ENCODE data around the gene SCO2. TPM values are rescaled to one million over a fixed set of nuclear protein-coding genes. Genes with fewer than 3 reads are reported as not detected.

SCO2 gene
- total and polyA plus RNA-seq, 2 of the 4 experiments (the other 2 are of a cell fraction), result 1.3 to 1.9 TPM

GRCh38 chr22:50490531-50491308 is 34.7 kb downstream of the SCO2 start:
- BruUV-seq (replicated peaks), result no TSS peak
- no peak overlapping the region for H3K4ac ChIP-seq (ENCODE audit: low read depth, low read length)
- H3K9me1 ChIP-seq (ENCODE audit: insufficient read depth, low read length), result no peaks in the 10 kb centered on the region
- no peak overlapping the region for H2AK5ac ChIP-seq (ENCODE audit: low read depth, low read length)
- TF ChIP-seq MAFK (IDR thresholded peaks at IDR 0.05; ENCODE audit: low read depth, low read length) (no peak), ELK1 (IDR thresholded peaks at IDR 0.05; ENCODE audit: borderline replicate concordance, low read depth, low read length) (no peak), MAZ (IDR thresholded peaks at IDR 0.05; ENCODE audit: borderline replicate concordance, low read depth, low read length) (no peak), CTCF (conservative IDR thresholded peaks at IDR 0.05; ENCODE audit: low read depth, low read length) (no peak), NFE2L2 (IDR thresholded peaks at IDR 0.05; ENCODE audit: low read depth, low read length) (no peak)
- H3K4me3 ChIP-seq (ENCODE audit: insufficient read depth, low read depth, low read length), result no peak overlapping the region
- no peaks in the 10 kb centered on the region for H4K20me1 ChIP-seq (ENCODE audit: insufficient read depth, low read length)
- CTCF ChIA-PET, result interaction anchor here (1.0 kb wide), 1 partner anchor 8 kb away, joined by 4 read pairs; no protein-coding TSS in a partner anchor
- H3K27me3 ChIP-seq (ENCODE audit: control insufficient read depth, insufficient read depth, low read length), result peaks cover 2% of the 10 kb centered on the region
- H4K91ac ChIP-seq (ENCODE audit: insufficient read depth, low read depth, low read length), result no peak overlapping the region
- H2AK9ac ChIP-seq (replicated peaks; ENCODE audit: low read depth, low read length, poor library complexity), result no peak overlapping the region
- H3K79me1 ChIP-seq (ENCODE audit: low read depth in 1 of 2, low read length in 2 of 2), result no peaks in the 10 kb centered on the region
- H3K23ac ChIP-seq (ENCODE audit: low read depth, low read length), result no peak overlapping the region
- H2AFZ ChIP-seq (replicated peaks; ENCODE audit: low read length, poor library complexity), result peak overlapping the region; percentile 8
- no peak overlapping the region for H3K4me2 ChIP-seq (ENCODE audit: low read depth, low read length)
- intact Hi-C loops (cut with micrococcal nuclease), result no loop called here
- H4K8ac ChIP-seq (ENCODE audit: low read depth in 2 of 2, low read length in 2 of 2), result no peak overlapping the region
- H3K36me3 ChIP-seq (ENCODE audit: control insufficient read depth, insufficient read depth, low read length), result no peaks in the 10 kb centered on the region
- POLR2A ChIA-PET (ENCODE audit: unreplicated experiment), result no interaction called here
- no peaks in the 10 kb centered on the region for H3K4me1 ChIP-seq (ENCODE audit: control insufficient read depth, insufficient read depth, low read length)
- H3K27ac ChIP-seq (ENCODE audit: insufficient read depth, low read length), result no peak overlapping the region
- in situ Hi-C loops (cut with MboI; ENCODE audit: low sequenced_read_pairs), result no loop called here
- H2BK15ac ChIP-seq (ENCODE audit: low read depth, low read length), result no peak overlapping the region
- no peak overlapping the region for H2BK120ac ChIP-seq (ENCODE audit: low read depth, low read length)
- H3K56ac ChIP-seq (ENCODE audit: extremely low read depth, insufficient read depth, low read length), result no peak overlapping the region
- no peak for ATAC-seq (ENCODE audit: low read depth)
- H3K9ac ChIP-seq (ENCODE audit: low read depth, low read length), result no peak overlapping the region
- H3K9me3 ChIP-seq (ENCODE audit: control insufficient read depth, insufficient read depth, low read length), result no peaks in the 10 kb centered on the region
- H2BK20ac ChIP-seq (ENCODE audit: low read depth, low read length), result no peak overlapping the region
- 80% methylated on average over 10 of the region's 27 CpGs; no CpG with 5 or more reads in 1 of the 2 experiments for WGBS, 2 experiments (ENCODE audit: extremely low coverage in 2 of 2, insufficient read length in 1 of 2)
- no peak overlapping the region for H4K5ac ChIP-seq (ENCODE audit: low read depth, low read length)
- H3K18ac ChIP-seq (ENCODE audit: low read depth, low read length), result no peak overlapping the region
- dilution Hi-C loops (cut with HindIII; ENCODE audit: low sequenced_read_pairs, unreplicated experiment), result no loop called here
- H2BK5ac ChIP-seq (ENCODE audit: low read depth, low read length, poor library complexity, severe bottlenecking), result no peak overlapping the region
- no peak for DNase-seq
- H3K14ac ChIP-seq (replicated peaks; ENCODE audit: low read depth, low read length), result no peak overlapping the region
